Stimulated activated CD8-positive, alpha-beta memory T cell treated with anti-CD3 and anti-CD28 coated beads, Interleukin-12 subunit alpha, Interleukin-12 subunit beta, amount 100 ng/mL, for 4 hours (primary cell): ENCODE data around the gene LRRC3B.

Source experiments
- DNase-seq: peaks from one replicate; pipeline ENCODE4 v3.0.0-alpha.2; 2020; ENCODE audit warnings: low read depth

The LRRC3B gene

GRCh38 chr3:26708501-26708900 lies 85.9 kb downstream of the LRRC3B start:
- no peak for DNase-seq

GRCh38 chr3:26712211-26713026 lies 89.8 kb downstream of the LRRC3B start:
- DNase-seq, result no peak

DNA sequence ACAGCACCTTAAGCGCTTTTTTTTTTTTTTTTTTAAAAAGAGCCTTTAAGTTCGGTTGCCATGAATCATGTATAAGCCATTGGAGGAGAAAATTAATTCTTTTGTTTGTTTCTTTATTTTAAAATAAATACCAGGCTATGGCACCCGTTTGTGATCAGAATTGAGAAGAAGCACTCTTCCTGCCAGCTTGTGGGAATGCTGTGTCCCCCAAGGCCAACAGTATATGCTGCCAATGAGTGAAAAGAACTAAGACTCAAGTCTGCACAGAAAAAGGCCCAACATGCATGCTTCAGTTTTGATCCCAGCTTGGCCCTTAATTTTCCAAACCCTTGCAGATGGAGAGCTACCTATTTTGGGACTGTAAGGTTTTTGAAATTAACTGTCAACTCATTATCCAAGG lies 90.5 kb downstream of the LRRC3B start:
- DNase-seq, result no peak

DNA sequence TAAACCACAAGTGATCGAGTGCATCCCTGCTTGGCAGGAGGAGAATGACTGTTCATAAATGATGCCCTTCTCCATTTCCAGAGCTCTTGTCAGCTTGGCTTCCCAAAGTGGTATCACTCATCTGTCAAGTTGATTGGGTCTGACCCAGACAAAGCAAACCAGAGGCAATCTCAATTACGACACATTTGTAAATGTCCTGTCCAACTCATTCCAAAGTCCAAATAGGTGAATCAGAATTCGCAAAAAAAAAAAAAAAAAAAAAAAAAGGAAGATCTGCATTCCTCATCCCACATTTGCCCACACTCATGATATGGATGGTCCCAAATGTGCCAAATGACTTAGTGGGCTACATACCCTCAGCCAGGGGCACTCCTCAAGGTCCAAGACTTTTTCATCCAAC lies 91.9 kb downstream of the LRRC3B start:
- DNase-seq, result no peak

DNA sequence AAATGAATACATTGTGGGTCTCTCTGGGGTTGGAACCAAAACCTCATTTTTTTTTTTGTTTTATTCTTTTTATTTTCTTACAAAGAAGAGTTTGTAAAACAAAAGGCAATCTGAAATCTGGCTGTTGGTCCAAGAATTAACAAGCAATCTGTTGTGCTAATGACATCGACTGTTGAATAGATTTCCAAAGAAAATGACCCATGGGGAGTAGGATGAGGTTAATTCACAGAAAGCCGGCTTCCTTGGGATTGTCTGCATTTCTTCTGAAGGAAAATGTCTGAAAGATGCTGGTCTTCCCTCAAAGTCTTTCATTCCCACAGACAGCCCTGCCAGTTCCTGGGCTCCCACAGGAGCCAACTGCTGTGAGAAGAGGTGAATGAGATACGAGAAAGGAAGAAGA lies 92.9 kb downstream of the LRRC3B start:
- DNase-seq, result no peak

DNA sequence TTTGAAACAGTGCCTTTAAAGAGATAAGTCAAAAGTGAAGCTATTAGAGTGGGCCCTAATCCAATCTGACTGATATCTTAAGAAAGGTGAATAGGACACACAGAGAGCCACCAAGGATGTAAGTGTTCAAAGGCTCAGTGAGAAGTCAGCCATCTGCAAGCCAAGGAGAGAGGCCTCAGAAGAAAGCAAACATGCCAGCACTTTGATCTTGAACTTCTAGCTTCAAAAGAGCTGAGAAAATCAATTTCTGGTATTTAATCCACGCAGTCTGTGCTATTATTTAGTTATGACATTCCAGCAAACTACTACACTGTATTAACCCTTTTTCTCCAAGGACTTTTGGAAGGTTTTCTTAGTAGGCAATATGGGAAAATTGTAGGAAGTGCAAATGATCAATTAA lies 95.7 kb downstream of the LRRC3B start:
- no peak for DNase-seq

DNA sequence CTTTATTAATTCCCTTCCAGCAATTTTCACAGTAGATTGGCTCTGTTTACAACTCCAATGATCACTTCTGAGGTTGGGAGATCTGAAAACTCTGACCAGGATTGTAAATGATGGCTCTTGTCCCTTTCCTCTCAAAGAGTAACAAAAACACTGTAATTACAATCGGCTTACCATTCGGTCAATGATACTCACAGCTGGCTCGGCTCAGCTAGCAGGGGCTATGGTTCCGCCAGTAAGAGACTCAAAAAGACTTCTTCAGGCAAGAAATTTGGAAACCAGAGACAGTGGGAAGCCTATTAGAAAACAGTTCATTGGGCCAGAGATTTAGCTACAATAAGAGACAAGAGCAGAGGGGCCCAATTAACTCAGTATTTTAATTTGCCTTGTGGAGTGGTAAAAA lies 96.6 kb downstream of the LRRC3B start:
- DNase-seq, result no peak

DNA sequence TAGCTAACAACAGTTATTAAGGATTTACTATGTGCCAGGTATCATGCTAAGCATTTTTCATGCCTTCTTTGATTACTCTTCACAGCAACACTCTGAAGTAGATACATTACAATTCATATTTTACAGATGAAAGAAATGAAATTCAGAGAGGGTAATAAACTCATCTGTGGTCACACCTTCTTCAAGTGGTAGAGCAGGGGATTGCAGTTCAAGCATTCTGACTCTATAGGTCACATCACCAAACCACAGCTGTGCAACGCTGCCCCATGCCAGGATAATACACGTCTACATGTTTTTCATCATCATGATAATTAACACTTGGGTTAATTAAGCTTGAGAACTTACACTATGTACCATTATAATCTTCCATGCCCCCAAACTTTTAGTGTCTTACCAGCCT lies 98.5 kb downstream of the LRRC3B start:
- no peak for DNase-seq

DNA sequence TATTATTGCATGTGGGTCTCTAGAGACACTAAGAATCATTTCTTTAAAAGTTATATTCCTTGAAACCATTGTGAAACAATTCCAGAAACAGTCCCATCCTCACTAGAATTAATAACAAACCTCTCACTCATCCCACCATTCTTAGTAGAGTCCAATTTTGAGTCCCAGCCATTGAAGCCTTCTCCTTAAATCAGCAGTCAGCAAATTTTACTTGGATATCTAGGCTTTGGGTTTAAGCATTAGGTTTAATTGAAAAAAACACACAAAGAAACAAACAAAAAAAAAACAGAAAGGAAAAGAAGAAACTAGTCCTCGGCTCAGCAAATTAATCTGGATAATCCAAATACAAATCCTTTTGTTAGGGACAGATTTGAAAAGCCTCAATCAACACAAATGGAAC lies 109.3 kb downstream of the LRRC3B start:
- no peak for DNase-seq

- DNase-seq, result no peak
These were observed 127.7 kb downstream of the LRRC3B start for GRCh38 chr3:26750263-26750662.

DNA sequence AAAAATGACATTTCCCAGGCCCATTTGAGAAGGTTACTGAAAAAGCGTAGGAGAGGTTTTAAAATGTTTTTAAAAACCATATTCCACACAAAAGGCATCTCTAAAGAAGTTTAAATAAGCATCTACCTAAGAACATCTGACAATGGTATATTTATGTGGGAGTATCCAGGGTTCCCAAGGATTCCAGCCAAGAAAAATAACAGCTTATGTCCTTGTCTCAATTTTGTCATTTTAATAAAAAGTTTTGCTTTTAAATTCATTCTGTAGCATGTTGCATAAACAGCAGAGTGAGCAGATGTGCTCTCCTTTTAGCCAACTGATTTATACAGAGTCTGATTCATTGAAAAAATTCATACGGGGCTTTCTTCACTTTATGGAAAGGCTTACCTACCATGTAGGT lies 129.9 kb downstream of the LRRC3B start:
- no peak for DNase-seq

DNA sequence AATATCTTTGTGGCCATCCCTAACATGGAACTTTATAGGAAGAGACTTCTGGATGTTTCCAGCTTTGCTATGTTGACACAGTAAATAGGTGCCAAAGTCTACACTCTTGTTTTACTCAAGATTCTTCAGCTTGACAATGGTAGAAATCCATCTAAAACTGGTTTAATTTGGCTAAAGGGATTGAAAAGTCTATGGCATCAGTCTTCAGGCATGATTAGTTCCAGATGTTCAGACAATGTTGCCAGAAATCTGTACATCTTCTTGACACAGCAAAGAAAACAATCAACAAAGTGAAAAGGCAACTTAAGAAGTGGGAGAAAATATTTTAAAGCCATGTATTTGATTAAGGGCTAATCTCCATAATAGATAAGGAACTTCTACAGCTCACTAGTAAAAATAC lies 130.5 kb downstream of the LRRC3B start:
- no peak for DNase-seq

GRCh38 chr3:26757978-26758377 lies 135.4 kb downstream of the LRRC3B start:
- no peak for DNase-seq
